ENCODE measurements around the gene PLEKHM3. TPM values are rescaled to one million over a fixed set of nuclear protein-coding genes. Genes with fewer than 3 reads are reported as not detected.
A peak's percentile ranks its signal among the peaks of the same experiment; 100 is the strongest.

Gene PLEKHM3
- total RNA-seq, 6 experiments from 2014 or later, result 6.4 to 8.2 (median 7.2) TPM

DNA sequence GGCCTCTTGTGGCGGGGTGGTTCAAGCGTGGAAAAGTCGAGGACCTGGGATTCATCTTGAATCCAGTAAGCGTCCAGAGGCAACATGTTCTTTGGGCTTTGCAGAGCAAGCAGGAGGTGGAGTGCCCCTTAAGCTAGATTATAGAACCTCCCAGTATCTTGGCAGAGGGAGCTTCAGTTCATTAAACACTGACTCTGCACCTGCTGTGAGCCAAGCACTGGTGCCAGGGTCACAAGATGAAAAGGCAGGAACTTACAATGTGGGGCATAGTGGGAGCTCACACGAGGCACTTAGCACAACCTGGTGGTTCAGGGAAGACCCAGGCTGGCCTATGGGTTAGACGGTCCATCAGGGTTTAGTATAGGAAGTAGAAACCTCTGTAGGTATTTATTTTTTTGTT lies 248.2 kb downstream of the PLEKHM3 start:
- Mint-ChIP-seq H3K9me3 (no peaks in the 10 kb centered on the region), H3K36me3 (ENCODE audit: low read depth) (no peaks in the 10 kb centered on the region), H3K27ac (no peak overlapping the region), H3K4me1 (ENCODE audit: low read depth) (peaks cover 4% of the 10 kb centered on the region; the same call in 1 of the 2 replicates), H3K4me3 (no peak overlapping the region), H3K27me3 (ENCODE audit: insufficient read depth) (peaks cover 15% of the 10 kb centered on the region)
- DNase-seq, result no peak
- TF ChIP-seq, protein P1, sequence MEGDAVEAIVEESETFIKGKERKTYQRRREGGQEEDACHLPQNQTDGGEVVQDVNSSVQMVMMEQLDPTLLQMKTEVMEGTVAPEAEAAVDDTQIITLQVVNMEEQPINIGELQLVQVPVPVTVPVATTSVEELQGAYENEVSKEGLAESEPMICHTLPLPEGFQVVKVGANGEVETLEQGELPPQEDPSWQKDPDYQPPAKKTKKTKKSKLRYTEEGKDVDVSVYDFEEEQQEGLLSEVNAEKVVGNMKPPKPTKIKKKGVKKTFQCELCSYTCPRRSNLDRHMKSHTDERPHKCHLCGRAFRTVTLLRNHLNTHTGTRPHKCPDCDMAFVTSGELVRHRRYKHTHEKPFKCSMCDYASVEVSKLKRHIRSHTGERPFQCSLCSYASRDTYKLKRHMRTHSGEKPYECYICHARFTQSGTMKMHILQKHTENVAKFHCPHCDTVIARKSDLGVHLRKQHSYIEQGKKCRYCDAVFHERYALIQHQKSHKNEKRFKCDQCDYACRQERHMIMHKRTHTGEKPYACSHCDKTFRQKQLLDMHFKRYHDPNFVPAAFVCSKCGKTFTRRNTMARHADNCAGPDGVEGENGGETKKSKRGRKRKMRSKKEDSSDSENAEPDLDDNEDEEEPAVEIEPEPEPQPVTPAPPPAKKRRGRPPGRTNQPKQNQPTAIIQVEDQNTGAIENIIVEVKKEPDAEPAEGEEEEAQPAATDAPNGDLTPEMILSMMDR (IDR thresholded peaks at IDR 0.05), result no peak

DNA sequence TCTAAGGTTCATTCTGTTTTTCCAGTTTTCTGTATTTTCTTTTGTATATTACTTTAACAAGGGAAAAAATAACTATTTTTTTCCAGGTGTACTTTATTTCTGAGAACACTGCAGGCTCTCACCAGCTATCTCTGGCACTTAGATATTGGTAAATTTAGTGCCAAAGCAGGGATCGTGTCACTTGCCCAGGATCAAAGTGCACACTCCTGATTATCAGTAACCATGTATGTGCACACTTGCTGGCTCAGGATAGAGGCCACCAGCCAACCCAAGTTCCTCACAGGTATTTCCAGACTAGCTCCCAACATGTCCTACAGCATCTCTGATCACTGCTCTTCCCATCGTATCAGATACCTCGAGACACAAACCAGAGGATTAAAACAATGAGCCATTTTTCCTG lies 249.9 kb downstream of the PLEKHM3 start:
- no peak for DNase-seq
- H3K4me1 Mint-ChIP-seq (ENCODE audit: low read depth), result peaks cover 11% of the 10 kb centered on the region
- H3K9me3 Mint-ChIP-seq, result no peaks in the 10 kb centered on the region
- no peak overlapping the region for H3K4me3 Mint-ChIP-seq
- TF ChIP-seq, protein P1 (IDR thresholded peaks at IDR 0.05), result no peak
- peaks cover 17% of the 10 kb centered on the region for H3K27me3 Mint-ChIP-seq (ENCODE audit: insufficient read depth)
- no peaks in the 10 kb centered on the region for H3K36me3 Mint-ChIP-seq (ENCODE audit: low read depth)
- H3K27ac Mint-ChIP-seq, result no peak overlapping the region

DNA sequence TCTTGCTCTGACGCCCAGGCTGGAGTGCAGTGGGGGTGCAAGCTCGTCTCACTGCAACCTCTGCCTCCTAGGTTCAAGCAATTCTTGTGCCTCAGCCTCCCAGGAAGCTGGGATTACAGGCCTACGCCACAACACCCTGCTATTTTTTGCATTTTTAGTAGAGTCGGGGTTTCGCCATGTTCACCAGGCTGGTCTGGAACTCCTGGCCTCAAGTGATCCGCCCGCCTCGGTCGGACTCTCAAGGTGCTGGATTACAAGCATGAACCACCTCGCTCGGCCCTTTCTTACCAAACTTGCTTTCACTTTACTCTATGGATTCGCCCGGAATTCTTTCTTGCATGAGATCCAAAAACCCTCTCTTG lies 252.5 kb downstream of the PLEKHM3 start:
- peaks cover 10% of the 10 kb centered on the region for H3K27me3 Mint-ChIP-seq (ENCODE audit: insufficient read depth)

DNA sequence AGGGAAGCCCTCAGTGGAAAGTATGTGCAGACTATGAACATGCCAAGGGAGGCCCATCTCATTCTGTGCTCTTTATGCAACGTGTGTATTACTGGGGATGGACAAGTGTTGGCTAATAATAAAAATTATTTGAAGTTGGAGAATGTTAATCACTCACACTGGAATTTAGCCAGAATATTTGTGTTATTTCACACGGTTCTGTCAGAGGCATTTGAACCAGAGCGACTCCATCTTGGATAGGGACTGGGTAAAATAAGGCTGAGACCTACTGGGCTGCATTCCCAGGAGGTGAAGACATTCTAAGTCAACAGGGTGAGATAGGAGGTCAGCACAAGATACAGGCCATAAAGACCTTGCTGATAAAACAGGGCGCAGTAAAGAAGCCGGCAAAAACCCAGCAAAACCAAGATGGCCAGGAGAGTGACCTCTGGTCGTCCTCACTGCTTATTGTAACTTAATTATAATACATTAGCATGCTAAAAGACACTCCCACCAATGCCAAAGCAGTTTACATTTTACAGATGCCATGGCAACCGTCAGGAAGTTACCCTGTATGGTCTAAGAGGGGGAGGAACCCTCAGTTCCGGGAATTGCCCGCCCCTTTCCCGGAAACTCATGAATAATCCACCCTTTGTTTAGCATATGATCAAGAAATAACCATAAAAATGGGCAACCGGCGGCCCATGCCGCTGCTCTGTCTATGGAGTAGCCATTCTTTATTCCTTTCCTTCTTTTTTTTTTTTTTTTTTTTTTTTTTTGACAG lies 253.1 kb downstream of the PLEKHM3 start:
- Mint-ChIP-seq H3K27ac (no peak overlapping the region), H3K27me3 (ENCODE audit: insufficient read depth) (peaks cover 10% of the 10 kb centered on the region), H3K9me3 (no peaks in the 10 kb centered on the region), H3K4me1 (ENCODE audit: low read depth) (peaks cover 12% of the 10 kb centered on the region), H3K4me3 (no peak overlapping the region), H3K36me3 (ENCODE audit: low read depth) (no peaks in the 10 kb centered on the region)
- DNase-seq, result no peak
- TF ChIP-seq, protein P1 (IDR thresholded peaks at IDR 0.05), result no peak

More for the DNA sequence above, 252.5 kb downstream of the PLEKHM3 start:
- Mint-ChIP-seq H3K9me3 (no peaks in the 10 kb centered on the region), H3K4me3 (no peak overlapping the region), H3K36me3 (ENCODE audit: low read depth) (no peaks in the 10 kb centered on the region), H3K27ac (no peak overlapping the region), H3K4me1 (ENCODE audit: low read depth) (peaks cover 12% of the 10 kb centered on the region)
- no peak for DNase-seq
- TF ChIP-seq, protein P1 (IDR thresholded peaks at IDR 0.05), result no peak

DNA sequence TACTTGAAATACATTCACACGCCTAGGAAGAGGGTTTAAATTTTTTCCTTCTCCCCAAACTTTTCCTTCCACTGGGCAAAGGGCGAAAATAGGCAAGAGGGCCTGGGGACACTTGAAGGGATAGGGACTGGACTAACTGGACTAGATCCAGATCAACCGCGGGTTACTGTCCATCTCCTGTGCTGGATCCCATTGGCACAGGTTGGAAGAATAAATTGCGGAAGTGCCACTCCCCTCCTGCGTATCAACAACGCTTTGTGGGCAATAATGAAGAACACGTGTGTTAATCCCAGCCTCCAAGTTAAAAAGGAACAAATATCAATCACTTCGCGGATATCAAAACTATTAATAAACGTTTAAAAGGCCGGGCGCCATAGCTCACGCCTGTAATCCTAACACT lies 253.9 kb downstream of the PLEKHM3 start:
- no peaks in the 10 kb centered on the region for H3K9me3 Mint-ChIP-seq
- TF ChIP-seq, protein P1 (IDR thresholded peaks at IDR 0.05), result no peak
- no peak overlapping the region for H3K27ac Mint-ChIP-seq
- no peaks in the 10 kb centered on the region for H3K36me3 Mint-ChIP-seq (ENCODE audit: low read depth)
- peaks cover 14% of the 10 kb centered on the region for H3K4me1 Mint-ChIP-seq (ENCODE audit: low read depth)
- 0 out of 2 replicates have a peak overlapping the region, but pooled peaks have one; percentile 91 for H3K4me3 Mint-ChIP-seq
- peaks cover 10% of the 10 kb centered on the region for H3K27me3 Mint-ChIP-seq (ENCODE audit: insufficient read depth)
- DNase-seq, result no peak

Other genes with a start within 250 kb of the PLEKHM3 start
- gene CRYGD, start 99.0 kb upstream of the PLEKHM3 start, total RNA-seq (2021; fragmentation: NEBNext Ultra II Directional; extraction: Animal tissue kit (Norgen Biotek cat#: 25700)), result not detected
- not detected for gene CRYGC, start 104.3 kb upstream of the PLEKHM3 start, total RNA-seq (2021; fragmentation: NEBNext Ultra II Directional; extraction: Animal tissue kit (Norgen Biotek cat#: 25700))
- gene CRYGB, start 120.6 kb upstream of the PLEKHM3 start, total RNA-seq (2021; fragmentation: NEBNext Ultra II Directional; extraction: Animal tissue kit (Norgen Biotek cat#: 25700)), result not detected
- gene CRYGA, start 138.1 kb upstream of the PLEKHM3 start, total RNA-seq (2021; fragmentation: NEBNext Ultra II Directional; extraction: Animal tissue kit (Norgen Biotek cat#: 25700)), result not detected
- not detected for gene C2orf80, start 164.5 kb upstream of the PLEKHM3 start, total RNA-seq (2021; fragmentation: NEBNext Ultra II Directional; extraction: Animal tissue kit (Norgen Biotek cat#: 25700))
- 10 to 100 TPM; 42.7 to 61.7 (median 58.4) TPM for gene IDH1, start 229.5 kb upstream of the PLEKHM3 start, total RNA-seq (2021; fragmentation: NEBNext Ultra II Directional; extraction: Animal tissue kit (Norgen Biotek cat#: 25700))
- gene PIKFYVE, start 240.7 kb upstream of the PLEKHM3 start, total RNA-seq (2021; fragmentation: NEBNext Ultra II Directional; extraction: Animal tissue kit (Norgen Biotek cat#: 25700)), result 10 to 100 TPM; 17.2 to 22.0 (median 20.2) TPM